NT2/D1 (cell line): Measurements from ENCODE around the gene GALNT18.

Experiments
- YY1 ChIP-seq: IDR thresholded peaks from 2 replicates; pipeline ENCODE4 v1.6.1; 2011; ENCODE audit not compliant: insufficient read length, insufficient read depth
- ZNF274 ChIP-seq: IDR thresholded peaks from 2 replicates; pipeline ENCODE4 v1.6.1; 2011; ENCODE audit warnings: mild to moderate bottlenecking, low read depth, low read length

DNA sequence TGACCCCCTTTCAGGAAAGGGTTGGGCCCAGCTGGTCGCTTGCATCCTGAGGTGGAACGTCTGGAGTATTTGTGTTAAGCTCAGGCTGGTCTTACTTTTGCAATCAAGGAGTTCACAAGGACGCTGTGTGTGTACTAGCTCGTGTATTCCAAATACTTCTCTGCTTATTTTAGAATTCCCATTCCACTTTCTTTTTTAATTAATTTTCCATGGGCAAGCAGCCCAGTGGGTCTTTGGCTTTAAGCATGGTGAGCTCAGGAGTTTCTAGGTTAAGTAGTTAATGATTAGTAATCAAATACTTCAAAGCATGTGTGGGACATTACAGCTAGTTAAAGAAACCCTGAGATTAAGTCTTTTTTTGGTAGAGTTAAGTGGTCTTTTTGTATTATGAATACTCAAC lies 337.3 kb downstream of the GALNT18 start:
- no peak for TF ChIP-seq YY1
- no peak for TF ChIP-seq ZNF274
